Testis (tissue), 3 donors: ENCODE results near the gene TXLNB. TPM values are rescaled to one million over a fixed set of nuclear protein-coding genes. Genes with fewer than 3 reads are reported as not detected.

Experiments
- DNase-seq: peaks from one replicate; pipeline ENCODE4 v3.0.0-alpha.2; 2019
- H3K27ac ChIP-seq, 2 donors: fragments of 200-600 bp; sonication (generic); one replicate each; pipeline ENCODE4 v1.5.1; 2019
- H3K27me3 ChIP-seq: fragments of 200-600 bp; sonication (generic); one replicate; pipeline ENCODE4 v1.5.1; 2019
- H3K36me3 ChIP-seq: fragments of 200-600 bp; sonication (generic); one replicate; pipeline ENCODE4 v1.5.1; 2017; ENCODE audit warnings: low read depth; ENCODE audit errors: missing control alignments
- H3K4me1 ChIP-seq: fragments of 200-600 bp; sonication (generic); one replicate; pipeline ENCODE4 v1.5.1; 2019
- H3K4me3 ChIP-seq, 2 donors: fragments of 200-600 bp; sonication (generic); one replicate each; pipeline ENCODE4 v1.5.1; 2017 to 2019
- H3K9me3 ChIP-seq: fragments of 200-600 bp; sonication (generic); one replicate; pipeline ENCODE4 v1.5.1; 2017
- POLR2A ChIP-seq: fragments of 450-650 bp; IDR thresholded peaks from one replicate; pipeline ENCODE4 v1.6.1; 2017; ENCODE audit warnings: antibody characterized with exemption, mild to moderate bottlenecking, moderate library complexity
- WGBS, 2 donors: methylation state at CpG; one replicate each; pipeline ENCODE4 v1.1.5; 2018; 5-methylcytosine and 5-hydroxymethylcytosine counted together
- intact Hi-C: fragments of 100-400 bp; cut with DNase I; formaldehyde crosslinking; loops from one replicate; pipeline ENCODE4 v1.15.1; 2023; ENCODE audit warnings: low total_unique reads
- polyA plus RNA-seq: library from polyadenylated mRNA; stranded (reverse); fragments of 350-450 nt; fragmentation: Illumina TruSeq; extraction: RNeasy Lipid Tissue Mini Kit (QIAGEN cat#74804); gene quantifications from one replicate; pipeline ENCODE4 v1.2.3, GENCODE V29; 2014; ENCODE audit warnings: low read depth, low replicate concordance; ENCODE audit not compliant: insufficient read depth
- total RNA-seq, 2 donors: library from RNA; depleted of rRNA; stranded (reverse); fragments of >200 nt; gene quantifications; one replicate each; pipeline ENCODE4 v1.2.3, GENCODE V29; 2016
- TF ChIP-seq, protein P1 (sequence below), 3 experiments: fragments of 450-650 bp in 2 of 3; fragments of 200-600 bp in 1 of 3; sonication (generic) in 1 of 3; IDR thresholded peaks; one replicate each; pipeline ENCODE4 v1.5.1; 2016 to 2019; ENCODE audit warnings: antibody characterized with exemption in 3 of 3, mild to moderate bottlenecking in 2 of 3, moderate library complexity in 1 of 3

The TXLNB gene
- total and polyA plus RNA-seq, 3 donors from 2014 or later = 3.7 to 4.5 (median 4.1) TPM

DNA sequence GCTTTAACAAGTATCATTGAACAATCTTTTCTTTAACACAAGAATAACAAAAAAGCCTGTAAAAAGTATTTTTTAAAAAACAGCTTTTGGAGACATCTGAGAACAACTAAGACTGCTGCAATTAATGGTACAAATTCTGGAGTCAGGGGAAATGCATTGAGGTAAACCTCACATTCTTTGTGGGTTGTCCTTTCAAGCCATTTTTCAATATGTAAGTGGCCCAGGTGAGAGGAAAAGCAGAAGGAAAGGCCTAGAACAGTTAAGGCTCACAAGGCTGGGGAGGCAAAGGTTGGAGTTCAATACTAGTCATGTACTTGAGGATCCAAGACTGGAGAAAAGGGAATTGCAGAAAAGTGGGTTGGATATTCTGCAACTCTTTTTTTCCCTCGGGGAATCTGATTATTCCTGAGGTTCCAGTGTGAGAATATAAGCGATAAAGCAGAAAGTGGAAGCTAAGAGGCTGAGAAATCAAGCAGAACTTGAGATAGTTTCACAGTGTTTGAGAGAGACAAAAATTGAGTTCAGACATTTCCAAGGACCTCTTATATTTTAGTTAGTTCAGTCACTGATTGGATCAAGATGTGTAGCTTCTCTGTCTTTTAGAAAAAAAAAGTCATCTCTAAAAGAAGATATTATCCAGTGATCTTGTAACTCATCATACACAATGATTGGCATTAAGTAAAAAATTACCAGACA lies 25.0 kb upstream of the TXLNB start:
- no peak for TF ChIP-seq POLR2A
- TF ChIP-seq, protein P1, sequence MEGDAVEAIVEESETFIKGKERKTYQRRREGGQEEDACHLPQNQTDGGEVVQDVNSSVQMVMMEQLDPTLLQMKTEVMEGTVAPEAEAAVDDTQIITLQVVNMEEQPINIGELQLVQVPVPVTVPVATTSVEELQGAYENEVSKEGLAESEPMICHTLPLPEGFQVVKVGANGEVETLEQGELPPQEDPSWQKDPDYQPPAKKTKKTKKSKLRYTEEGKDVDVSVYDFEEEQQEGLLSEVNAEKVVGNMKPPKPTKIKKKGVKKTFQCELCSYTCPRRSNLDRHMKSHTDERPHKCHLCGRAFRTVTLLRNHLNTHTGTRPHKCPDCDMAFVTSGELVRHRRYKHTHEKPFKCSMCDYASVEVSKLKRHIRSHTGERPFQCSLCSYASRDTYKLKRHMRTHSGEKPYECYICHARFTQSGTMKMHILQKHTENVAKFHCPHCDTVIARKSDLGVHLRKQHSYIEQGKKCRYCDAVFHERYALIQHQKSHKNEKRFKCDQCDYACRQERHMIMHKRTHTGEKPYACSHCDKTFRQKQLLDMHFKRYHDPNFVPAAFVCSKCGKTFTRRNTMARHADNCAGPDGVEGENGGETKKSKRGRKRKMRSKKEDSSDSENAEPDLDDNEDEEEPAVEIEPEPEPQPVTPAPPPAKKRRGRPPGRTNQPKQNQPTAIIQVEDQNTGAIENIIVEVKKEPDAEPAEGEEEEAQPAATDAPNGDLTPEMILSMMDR (IDR thresholded peaks at IDR 0.05) = no peak
- Histone ChIP-seq H3K4me1 (no peaks in the 10 kb centered on the region), H3K4me3 (no peak overlapping the region), H3K36me3 (no peaks in the 10 kb centered on the region), H3K27ac (no peak overlapping the region), H3K9me3 (no peaks in the 10 kb centered on the region), H3K27me3 (no peaks in the 10 kb centered on the region)
- 87 to 90% methylated on average over 2 of the region's 2 CpGs for WGBS, 2 donors
- intact Hi-C loops = no loop called here
- no peak for DNase-seq

- H3K4me1 ChIP-seq = no peaks in the 10 kb centered on the region
- WGBS, 2 donors = 60 to 69% methylated on average over 6 of the region's 6 CpGs
- no peak for DNase-seq
- intact Hi-C loops = no loop called here
- no peak for TF ChIP-seq POLR2A
- TF ChIP-seq, protein P1 (IDR thresholded peaks at IDR 0.05) = no peak
- no peaks in the 10 kb centered on the region for H3K36me3 ChIP-seq
- H3K4me3 ChIP-seq = no peak overlapping the region
- no peaks in the 10 kb centered on the region for H3K27me3 ChIP-seq
- H3K9me3 ChIP-seq = no peaks in the 10 kb centered on the region
- no peak overlapping the region for H3K27ac ChIP-seq
These were observed 22.2 kb upstream of the TXLNB start for GRCh38 chr6:139313784-139314545.

- H3K9me3 ChIP-seq = no peaks in the 10 kb centered on the region
- TF ChIP-seq, protein P1 (IDR thresholded peaks at IDR 0.05) = no peak
- no peak overlapping the region for H3K4me3 ChIP-seq
- WGBS, 2 donors = 85 to 99% methylated on average over 7 of the region's 7 CpGs
- DNase-seq = no peak
- H3K36me3 ChIP-seq = no peaks in the 10 kb centered on the region
- no peak overlapping the region for H3K27ac ChIP-seq
- H3K4me1 ChIP-seq = no peaks in the 10 kb centered on the region
- H3K27me3 ChIP-seq = no peaks in the 10 kb centered on the region
- intact Hi-C loops = no loop called here
These were observed 21.4 kb upstream of the TXLNB start for GRCh38 chr6:139313229-139313628.

GRCh38 chr6:139311831-139312230 lies 20.0 kb upstream of the TXLNB start:
- H3K9me3 ChIP-seq = no peaks in the 10 kb centered on the region
- no peak for DNase-seq
- no peaks in the 10 kb centered on the region for H3K4me1 ChIP-seq
- H3K27me3 ChIP-seq = no peaks in the 10 kb centered on the region
- no peak overlapping the region for H3K27ac ChIP-seq
- H3K36me3 ChIP-seq = no peaks in the 10 kb centered on the region
- no peak overlapping the region for H3K4me3 ChIP-seq
- intact Hi-C loops = no loop called here
- no peak for TF ChIP-seq POLR2A
- TF ChIP-seq, protein P1 (IDR thresholded peaks at IDR 0.05) = no peak
- WGBS, 2 donors = 94% methylated on average over 2 of the region's 2 CpGs
